GM20431 (cell line): ENCODE data around the gene ATP8A2.
"Not testable (repeated sequence)": the region's sequence is repeated elsewhere in the genome, so short reads cannot be mapped to it uniquely, and the experiment has no call there.

ENCODE experiments used
- in situ Hi-C: fragments of 300-500 bp; cut with MseI, MboI; formaldehyde crosslinking; loops from one replicate; pipeline ENCODE4 v1.15.0; 2020; ENCODE audit warnings: low sequenced_read_pairs; ENCODE audit not compliant: unreplicated experiment

ATP8A2 gene

DNA sequence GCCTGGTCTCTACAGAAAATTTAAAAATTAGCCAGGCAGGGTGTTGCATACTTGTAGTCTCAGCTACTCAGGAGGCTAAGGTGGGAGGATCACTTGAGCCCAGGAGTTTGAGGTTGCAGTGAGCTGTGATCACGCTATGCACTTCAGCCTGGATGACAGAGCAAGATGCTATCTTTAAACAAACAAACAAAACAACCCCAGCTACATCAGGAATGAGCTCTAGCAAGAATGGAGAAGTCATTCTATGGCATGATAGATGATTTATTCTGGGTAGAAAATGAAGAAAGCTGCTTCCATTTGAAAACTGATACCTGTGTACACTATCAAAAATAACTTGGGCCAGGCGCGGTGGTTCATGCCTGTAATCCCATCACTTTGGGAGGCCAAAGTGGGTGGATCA lies 695.8 kb downstream of the ATP8A2 start:
- in situ Hi-C loops, result no loop called here

GRCh38 chr13:26068372-26068771 lies 696.6 kb downstream of the ATP8A2 start:
- in situ Hi-C loops, result not testable (repeated sequence)

- in situ Hi-C loops, result loop anchor here (10.0 kb wide), 1 partner anchor 495 kb away; no protein-coding TSS in a partner anchor
These were observed 697.9 kb downstream of the ATP8A2 start for GRCh38 chr13:26069642-26070041.

DNA sequence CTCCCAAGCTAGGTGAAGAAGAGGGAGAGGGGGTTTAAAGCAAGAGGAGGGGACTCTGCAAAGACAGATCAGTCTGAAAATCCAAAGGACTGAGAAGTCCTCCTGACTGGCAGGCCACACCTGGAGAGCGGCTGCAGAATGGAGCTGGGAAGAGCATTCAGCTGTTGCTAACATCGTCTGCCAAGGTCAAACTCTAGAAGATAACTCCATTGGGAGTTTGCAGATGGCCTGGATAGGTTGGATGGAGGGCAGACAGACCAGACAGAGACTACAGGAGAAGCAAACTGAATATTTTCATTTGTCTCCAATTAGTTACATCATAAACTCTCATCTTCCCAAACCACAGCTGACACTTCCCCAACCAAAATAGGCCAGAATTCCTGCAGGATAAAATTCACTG lies 699.9 kb downstream of the ATP8A2 start:
- in situ Hi-C loops, result loop anchor here (10.0 kb wide), 1 partner anchor 497 kb away; no protein-coding TSS in a partner anchor

DNA sequence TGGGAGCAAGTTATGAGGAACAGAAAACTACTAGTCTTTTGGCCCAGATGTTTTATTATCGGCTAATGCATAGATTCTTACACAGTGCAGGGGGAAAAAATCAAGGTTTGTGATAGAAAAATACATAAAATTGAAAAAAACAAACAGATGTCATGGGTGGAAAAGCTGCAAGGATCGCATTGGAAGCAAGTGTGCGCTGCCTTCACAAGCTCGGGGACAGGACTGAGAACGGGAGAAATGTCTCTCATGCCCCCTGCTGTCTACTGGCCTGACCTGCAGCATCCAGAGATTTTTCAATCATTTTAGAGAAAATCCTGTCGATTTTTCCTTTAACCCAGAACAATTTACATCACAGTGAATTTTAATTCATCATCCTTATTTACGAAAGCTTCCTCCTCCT lies 700.6 kb downstream of the ATP8A2 start:
- in situ Hi-C loops, result loop anchor here (10.0 kb wide), 1 partner anchor 498 kb away; no protein-coding TSS in a partner anchor

DNA sequence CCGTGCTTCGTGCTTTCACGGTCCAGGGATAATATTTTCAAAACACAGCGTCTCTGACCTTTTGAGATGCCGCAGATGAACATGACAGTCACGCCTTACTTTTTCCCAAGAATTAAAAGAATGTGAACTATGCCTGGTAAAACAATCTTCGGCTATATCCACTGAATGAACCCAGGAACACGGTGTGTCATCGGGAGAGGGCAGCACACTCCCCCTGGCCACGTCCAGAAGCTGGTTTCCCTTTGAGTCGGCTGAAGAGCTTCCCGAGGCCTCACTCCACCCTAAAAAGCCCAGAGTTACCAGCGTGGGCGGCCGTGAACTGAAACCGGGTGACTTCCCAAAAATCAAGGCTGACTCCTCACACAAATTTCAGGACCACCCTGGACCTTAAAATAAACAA lies 702.9 kb downstream of the ATP8A2 start:
- in situ Hi-C loops, result loop anchor here (10.0 kb wide), 1 partner anchor 500 kb away; no protein-coding TSS in a partner anchor
